Hepatic stellate cell (primary cell): ENCODE data around the gene MTIF3.

Experiments
- DNase-seq: peaks from one replicate; pipeline ENCODE4 v3.0.0; 2011; ENCODE audit warnings: low spot score

MTIF3 gene

DNA sequence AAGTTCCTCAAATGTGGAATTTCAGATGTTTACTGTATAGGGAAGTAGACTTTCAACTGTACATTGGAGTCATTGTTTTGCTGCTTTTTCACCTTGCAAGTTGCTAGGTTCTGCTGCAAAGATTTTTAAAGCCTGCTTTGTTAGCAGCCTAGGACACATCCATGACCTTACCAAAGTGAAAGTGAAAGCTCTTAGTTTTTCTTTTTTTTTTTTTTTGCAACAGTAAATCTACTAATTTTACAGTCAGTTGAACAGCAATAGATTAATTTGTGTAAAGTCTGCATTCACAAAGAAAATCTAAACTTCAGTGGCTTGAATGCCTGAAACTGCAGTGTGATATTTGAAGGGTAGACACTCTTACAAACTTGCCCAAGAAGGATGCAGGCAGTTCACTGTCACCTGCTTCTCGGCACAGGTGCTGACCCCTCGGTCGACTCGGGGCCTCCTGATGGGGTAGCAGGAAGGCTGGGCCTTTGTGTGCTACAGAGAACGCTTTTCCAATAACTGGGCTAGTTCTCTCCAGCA is 5.0 kb upstream of the MTIF3 start:
- no peak for DNase-seq

DNA sequence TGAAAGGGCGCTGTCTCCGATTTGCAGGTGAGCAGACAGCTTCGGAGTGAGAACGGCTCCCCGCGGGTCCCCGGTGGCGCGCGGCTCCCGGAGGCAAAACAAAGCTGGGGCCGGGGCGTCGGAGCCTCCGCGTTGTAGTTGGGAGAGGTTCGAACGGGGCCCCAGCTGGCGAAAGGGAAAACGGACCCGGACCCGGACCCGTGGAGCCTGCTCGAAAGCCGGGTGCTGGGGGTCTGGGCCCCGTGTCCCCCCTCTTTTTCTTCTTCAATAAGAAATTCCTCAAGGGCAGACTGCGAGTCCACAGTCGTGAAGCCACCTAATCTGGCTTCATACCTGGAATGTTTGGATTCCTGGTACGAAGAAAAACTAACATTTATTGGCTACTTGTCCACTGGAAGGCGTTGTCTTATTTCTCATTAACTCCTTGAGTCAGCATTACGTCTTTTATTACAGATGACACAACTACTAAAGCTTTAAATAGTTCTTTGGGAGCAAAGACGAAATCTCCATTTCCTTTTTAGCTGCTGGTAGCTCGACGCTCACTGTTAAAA is 632 bp upstream of the MTIF3 start:
- DNase-seq: peak; percentile 35

DNA sequence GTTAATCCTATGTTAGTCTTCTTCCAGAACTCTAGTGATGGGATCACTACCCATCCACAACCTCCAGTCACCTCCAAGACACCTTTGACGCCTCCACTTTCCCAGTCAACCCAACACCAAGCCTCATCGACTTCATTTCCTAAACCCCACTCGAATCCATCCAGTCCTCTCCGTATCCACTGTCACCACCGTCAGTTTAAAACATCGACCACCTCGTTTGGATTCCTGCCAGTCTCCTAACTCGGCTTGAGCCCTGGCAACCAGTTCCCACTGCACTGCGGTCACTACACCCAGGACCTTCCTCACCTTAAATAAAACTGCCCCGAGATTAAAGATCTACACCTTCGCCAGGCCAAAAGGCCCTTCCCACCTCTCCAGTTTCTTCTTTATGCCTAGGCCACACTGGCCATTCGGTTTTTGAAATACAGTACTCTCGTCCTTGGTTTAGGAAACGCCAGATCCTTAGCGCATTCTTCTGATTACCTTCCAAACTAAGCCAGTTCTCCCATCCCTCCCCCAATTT is 1.2 kb downstream of the MTIF3 start:
- no peak for DNase-seq

DNA sequence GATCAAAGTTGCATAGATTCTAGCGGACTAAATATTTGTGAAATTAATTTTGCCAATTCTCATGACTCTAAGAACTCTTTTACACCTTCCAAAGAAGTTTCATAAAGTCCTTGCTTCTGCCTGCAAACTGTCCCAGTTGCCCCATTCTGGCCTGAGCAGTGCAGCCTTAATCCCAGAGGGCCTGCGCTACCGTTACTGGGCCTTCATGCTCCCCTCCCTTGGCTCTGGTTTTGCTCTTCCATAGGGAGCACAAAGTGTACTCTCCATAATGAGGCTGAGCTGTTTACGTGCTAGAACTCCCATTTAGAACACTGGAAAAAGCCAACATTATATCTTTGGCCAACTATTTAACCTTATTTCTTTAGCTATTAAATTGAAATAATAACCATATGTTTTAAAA is 2.1 kb downstream of the MTIF3 start:
- DNase-seq: no peak

DNA sequence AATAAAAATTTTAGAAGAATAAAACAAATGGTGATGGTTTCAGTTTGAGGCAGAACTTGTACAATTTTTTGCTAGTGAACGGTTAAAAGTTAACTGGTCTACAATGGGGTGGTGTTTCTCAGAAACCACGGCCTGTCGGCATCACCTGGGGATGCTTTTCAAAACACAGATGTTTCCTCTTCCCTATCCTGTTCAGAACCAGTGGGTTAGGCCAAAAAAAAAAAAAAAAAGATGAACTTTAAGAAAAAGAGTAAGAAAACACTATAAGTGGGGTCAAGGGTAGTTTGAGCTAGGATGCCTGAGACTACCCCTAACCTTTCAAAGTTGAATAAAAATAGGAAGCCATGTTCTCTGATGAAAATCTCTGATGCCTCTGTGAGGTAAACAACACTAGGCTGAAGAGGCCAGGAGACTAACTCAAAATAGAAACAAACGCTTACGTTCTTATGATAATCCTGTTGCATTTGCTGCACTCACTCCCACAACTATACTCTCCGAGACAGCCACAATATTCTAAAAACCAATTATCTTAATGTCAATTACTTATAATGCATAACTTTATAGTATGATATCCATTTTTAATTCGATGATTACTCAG is 3.3 kb downstream of the MTIF3 start:
- no peak for DNase-seq

DNA sequence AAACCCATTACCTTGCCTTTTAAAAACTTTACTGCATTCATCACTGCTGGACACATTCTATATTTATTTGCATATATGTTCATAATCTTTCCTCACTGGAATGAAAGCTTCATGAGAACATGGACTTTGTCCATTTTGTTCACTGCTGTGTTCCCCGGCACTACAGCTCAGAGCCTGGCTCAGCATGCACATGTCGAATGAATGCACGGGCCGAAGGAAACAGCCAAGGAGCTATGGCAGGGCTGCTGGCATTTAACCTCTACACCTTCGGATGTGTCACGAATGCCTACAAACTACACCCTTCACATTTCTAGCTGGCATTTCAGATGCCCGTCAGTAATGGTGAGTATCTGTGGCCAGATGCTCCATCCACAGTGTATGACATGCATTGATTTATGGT is 7.6 kb downstream of the MTIF3 start:
- no peak for DNase-seq

DNA sequence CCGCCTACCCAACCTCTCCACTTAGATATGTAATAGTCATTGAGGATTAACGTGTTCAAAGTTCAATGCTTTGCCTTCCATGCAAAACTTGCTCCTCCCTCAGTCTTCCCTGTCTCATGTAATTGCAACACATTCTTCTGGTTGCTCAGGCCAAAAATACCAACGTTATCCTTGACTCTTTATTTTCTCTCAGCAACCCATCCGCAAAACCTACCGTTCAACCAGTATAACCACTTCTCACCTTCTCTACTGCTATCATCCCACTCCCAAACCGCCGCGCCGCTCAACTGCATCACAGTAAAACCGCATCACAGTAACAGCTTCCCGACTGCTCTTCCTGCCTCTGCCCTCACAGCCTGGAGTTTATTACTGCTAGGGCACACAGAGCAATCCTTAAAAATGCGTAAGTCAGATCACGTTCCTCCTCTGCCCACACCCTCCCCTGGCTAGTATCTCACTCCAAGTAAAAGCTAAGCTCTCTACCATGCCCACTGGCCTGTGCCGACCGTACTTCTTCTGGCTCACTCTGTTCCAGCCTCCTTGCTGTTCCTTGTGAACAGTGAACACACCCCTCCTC is 8.2 kb downstream of the MTIF3 start:
- no peak for DNase-seq

DNA sequence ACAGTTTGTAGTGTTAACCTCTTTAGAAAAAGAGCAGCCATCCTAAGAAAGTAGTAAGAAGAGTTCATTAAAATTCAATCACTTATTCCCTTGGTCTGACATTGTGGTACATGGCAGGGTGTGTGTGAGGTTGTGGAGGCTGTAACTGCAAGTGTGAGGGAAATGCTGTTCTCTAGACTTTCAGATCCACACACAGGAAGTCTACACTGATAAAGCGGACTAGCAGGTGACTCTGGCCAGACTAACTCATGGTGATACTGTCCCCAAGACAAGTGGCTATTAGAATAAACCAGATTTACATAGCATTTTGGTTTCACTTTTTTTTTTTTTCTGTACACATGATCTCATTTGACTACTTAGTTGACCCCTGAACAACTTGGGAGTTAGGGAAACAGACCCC is 10.0 kb downstream of the MTIF3 start:
- no peak for DNase-seq

DNA sequence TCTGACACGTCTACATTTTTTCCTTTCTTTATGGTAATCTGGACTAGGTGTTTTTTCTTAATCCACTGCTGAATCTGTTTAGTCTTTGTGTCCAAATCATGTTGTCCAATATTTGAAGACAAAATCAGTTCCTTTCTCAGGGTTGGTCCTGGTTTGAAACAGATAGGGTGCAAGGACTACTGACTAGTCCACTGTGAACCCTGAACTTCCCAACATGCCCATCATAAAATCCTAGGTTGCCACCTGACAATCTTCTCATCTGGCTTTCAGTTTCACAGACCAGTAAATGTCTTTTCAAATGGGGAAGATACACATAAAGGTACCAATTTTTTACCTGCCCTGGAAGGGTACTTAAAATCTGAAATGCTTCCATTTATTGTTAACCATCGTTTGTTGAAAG is 13.2 kb downstream of the MTIF3 start:
- no peak for DNase-seq

DNA sequence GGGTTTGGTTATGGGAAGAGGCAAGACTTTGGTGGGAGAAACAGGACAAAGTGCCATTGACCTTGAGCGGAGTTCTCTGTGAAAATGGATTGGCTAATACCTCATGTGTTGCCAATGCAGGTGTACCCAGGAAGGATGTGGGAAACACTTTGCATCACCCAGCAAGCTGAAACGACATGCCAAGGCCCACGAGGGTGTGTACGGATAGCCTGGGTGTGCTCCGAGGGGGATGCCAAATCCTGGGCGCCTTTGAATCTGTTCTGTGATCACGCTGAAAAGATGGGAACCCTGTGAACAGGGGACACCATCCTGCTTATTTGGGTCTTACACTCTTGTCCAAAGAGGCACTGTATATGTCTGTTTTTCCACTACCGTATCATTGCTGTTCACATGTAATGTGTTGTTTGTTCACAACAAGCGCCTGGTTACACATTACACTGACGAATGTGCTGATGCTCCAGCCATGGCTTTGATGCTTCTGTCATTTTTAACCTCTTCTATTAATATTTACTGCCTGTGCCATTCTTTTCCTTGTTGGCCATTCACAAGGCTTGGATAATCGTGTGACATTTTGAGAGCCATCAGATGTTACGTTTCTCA is 17.7 kb downstream of the MTIF3 start:
- no peak for DNase-seq

DNA sequence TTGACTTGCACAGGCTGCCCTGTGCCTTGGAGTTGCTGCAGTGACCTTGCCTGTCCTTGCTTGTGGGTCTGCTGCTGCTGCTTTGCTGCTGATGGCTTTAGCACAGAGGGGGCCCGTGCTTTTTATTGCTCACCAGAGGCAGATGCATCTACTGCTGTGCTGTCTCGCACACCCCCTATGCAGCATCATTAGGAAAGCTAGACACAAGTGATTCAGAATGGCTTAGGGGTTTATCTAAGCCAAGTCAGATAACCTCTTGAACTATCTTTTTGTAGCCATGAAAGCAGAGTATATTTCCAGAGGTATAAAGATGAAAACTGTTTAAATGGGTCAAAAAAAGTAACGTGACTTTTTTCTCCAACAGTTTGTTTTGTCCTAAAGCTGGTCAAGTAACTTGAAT is 18.2 kb downstream of the MTIF3 start:
- DNase-seq: no peak

DNA sequence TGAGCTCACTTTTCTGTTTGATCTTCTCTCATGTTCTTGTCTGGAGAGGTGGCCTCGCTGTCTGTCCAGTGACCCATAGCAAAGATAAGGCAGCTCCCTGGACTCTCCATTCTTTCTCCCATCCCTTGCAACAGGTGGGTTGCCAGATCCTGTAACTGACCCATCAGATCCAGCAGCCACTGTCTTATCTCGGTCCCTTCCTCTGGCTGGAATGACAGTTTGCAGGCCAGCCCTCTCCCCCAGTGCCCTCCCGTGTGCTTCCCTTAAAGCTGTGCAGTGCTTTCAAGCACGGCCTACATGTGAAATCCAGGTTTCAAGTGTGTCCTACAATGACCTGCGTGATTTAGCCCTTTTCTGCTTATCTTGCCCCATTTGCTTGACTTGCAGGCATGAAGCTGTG is 22.2 kb downstream of the MTIF3 start:
- no peak for DNase-seq

DNA sequence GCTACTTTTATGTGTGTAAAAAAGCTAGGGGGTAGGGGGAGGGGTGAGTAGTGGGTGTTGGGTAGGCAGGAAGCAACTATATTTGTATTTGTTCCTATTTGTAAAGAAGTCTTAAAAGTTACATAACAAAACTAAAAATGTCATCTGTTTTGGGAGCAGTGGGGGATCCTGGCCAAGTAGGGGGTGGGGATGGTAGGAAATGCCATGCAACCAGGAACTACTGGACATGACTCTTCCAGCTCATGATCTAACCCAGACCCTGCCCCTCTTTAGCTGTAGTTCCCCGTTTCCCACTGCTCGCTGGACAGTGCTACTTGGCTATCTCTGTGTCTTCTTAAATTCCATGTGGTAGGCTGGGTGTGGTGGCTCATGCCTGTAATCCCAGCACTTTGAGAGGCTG is 22.7 kb downstream of the MTIF3 start:
- DNase-seq: no peak

DNA sequence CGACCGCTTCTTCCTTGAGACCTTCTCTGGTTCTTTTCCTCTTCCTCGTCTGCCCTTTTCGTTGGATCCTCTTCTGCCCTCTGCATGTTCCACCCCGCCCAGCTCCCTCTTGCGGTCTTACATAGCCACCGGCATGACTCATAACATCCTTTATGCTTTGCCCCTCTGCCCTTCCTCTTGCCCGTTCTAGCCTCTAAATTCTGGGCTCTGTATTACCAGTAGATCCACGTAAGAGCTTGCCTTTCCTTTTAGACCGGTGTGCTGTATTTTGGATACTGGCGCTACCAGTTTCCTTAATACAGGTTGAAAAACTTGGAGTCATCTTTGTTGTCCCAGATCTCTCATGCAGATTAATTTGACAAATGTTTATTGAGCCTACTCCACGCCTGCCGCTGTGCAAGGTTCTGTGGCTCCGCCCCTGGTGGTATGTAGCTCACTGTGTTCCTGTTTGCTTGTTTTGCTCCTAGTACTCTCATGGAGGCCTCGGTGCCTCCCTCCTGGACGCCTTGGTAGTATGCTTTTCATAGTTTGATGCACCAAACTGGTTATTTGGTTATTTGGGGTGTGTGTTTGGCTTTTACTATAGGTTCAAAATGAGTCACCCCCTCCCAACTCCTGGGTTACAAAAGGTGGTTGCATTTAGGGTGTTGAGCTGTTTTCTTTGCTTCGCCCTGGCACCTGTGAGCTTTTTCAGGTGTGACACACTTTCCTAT is 24.3 kb downstream of the MTIF3 start:
- peak; percentile 63 for DNase-seq

DNA sequence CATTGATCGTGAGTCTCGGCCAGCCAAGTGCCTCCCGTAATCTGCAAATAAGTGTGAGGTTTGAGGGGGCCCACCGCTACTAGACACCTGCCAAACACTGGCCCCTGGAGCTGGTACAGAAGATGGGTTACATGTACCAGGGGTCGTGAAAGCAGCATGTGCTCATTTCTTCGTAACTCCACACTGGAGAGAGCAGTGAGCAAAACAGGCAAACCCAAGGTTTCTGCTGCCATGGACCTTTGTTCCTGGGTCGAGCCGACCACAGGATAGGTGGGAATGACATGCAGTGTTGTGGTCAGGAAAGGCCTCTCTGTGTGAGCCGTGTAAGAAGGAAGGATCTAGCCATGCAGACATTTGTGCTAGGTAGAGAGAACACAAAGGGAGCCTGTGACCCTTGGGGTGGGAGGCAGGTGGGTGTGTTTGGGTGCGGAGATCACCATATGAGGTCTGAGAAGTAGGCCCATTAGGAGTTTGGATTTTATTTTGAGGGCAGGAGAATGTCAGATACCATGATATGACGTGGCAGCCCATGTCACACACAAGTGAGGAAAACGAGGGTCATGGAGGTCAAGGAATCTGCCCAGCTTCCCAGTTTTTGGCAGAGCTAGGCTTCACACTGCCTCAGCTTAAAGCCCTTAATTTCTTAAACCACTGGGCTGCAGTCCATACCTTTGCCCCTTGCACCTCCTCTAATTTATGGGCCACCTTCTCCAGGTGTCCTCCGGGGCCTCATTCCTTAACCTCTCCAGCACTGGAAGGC is 25.0 kb downstream of the MTIF3 start:
- DNase-seq: no peak

DNA sequence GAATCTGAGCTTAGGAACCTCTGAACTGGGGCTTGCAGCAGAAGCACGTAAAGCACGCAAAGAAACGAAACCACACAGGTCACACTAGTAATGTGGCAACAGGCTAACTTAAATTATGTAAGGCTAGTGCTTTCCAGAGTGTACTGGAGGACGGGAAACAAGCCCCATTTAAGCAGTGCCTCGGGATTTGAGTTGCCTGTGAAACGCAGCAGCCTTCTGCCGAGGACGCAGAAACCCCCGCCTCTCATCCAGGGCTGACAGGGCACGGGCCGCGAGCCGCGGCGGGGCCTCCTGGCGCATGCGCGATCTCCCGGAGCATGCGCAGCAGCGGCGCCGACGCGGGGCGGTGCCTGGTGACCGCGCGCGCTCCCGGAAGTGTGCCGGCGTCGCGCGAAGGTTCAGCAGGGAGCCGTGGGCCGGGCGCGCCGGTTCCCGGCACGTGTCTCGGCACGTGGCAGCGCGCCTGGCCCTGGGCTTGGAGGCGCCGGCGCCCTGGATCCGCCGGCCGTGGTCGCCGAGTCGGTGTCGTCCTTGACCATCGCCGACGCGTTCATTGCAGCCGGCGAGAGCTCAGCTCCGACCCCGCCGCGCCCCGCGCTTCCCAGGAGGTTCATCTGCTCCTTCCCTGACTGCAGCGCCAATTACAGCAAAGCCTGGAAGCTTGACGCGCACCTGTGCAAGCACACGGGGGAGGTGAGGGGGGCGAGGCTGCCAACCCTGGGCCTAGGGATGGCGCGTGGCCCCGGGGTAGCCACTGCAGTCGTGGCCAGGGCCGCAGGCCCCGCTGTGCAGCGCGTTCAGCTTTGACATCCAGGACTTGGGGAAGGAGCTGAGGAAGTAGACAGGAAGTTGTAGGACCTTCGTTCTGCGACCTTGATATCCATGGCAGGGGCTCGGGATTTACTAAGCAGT is 25.9 kb downstream of the MTIF3 start, which contains the start of gene GTF3A:
Gene GTF3A (plus strand): TSS at position 374 of the 912 bp plus-strand sequence.
- peak; percentile 93 for DNase-seq

DNA sequence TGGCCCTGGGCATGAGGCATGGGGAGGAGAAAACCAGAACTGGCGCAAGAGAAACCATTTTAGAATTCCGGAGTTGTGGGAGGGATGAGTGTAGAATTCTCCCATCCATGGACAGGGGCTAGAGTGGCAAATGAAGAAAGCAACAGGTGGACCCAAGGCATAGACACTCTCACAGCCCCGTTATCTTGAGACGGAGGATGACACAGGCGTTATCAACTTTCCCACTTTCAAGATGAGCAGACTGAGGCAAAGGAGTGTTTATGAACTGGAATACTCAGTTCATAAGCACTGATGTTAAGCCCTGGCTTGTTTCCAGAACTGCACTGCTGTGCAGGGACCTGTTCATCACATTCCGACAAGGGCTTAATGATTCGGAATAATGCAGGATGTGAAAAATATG is 27.0 kb downstream of the MTIF3 start:
- no peak for DNase-seq

DNA sequence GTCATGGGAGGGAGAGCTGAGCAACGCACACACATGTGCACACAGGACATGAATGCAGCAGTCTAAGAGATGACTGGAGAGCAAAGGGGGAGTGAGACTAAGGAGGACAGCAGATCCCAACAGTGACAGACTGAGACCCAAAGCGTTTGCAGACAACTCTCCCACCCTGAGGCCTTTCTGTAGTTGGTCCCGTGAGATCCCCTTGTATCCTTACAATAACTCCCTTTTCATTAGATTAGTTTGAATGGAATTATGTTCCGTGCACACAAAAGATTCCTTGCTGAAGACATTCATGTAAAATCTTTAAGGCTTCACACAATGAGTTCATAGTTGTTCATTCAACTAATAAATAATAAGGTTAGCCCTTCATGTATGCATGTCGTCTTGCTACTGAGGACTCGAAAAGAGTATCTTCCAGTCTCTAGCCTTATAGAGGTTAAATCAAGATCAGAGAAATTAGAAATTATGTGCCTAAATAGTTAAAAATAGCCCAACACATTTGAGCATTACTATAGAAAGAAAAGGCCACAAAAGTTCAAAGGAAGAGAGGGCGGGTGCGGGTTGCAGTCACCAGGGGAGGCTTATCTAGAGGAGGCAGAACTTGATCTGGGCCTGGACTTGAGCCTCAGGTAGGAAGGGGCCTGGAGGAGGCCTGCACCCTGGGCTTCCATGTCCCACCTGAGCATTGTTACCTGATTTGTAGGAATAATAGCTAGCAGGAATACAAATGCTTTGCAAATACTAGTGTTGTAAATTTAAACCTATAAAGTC is 29.1 kb downstream of the MTIF3 start:
- no peak for DNase-seq

DNA sequence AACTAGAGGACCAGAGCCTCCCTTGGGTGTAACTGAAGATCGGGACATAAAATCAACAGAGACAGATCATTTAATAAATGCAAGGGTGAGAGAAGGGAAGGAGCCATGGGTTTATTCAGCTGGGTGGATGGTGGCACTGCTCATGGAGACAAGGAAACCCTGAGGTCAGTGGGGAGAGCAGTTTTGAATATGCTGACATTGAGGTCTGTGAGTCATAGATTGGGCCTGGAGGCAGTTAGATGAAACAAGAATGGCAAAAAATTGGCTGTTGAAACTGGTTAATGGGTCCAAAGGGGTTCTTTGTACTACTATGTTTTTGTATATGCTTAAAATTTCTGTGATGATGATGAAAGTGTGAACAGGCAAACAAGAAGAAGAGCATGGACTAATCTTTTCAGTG is 31.0 kb downstream of the MTIF3 start:
- DNase-seq: no peak

DNA sequence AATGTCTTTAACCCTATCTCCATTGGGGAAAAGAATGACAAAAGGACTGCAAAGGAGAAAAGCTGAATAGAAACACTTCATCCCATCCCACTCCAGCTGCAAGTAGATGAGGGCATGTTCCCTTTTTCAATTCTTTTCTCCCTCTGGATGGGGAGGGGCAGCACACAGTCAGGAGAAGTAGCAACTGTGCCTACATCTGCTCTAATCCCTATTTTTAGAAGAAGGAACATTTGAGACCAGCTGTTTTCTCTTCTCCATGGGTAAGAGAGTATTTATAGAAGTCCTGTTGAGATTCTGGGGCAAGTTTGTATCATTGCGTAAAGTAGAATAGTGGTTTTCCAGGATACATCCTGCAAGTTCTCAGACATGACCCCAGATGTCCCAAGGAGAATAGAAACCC is 35.2 kb downstream of the MTIF3 start:
- DNase-seq: no peak
